IPS-NIHi7 (cell line): ENCODE results near the gene ATXN10.

Experiments used
- DNase-seq: peaks from one replicate; pipeline ENCODE4 v3.0.0; 2012; ENCODE audit warnings: mixed read lengths; ENCODE audit errors: extremely low spot score

Gene ATXN10

GRCh38 chr22:45857519-45857918, 185.9 kb downstream of the ATXN10 start:
- DNase-seq = no peak

GRCh38 chr22:45859231-45860161, 187.9 kb downstream of the ATXN10 start:
- no peak for DNase-seq

- DNase-seq = no peak
Observed at GRCh38 chr22:45860201-45860600, 188.6 kb downstream of the ATXN10 start.

GRCh38 chr22:45861259-45861658, 189.6 kb downstream of the ATXN10 start:
- no peak for DNase-seq

- DNase-seq = peak; percentile 81
Observed at GRCh38 chr22:45863981-45864751, 192.5 kb downstream of the ATXN10 start.

GRCh38 chr22:45864959-45865476, 193.4 kb downstream of the ATXN10 start:
- DNase-seq = no peak

GRCh38 chr22:45865561-45866125, 194.0 kb downstream of the ATXN10 start:
- DNase-seq = no peak

- DNase-seq = no peak
Observed at GRCh38 chr22:45866126-45866645, 194.6 kb downstream of the ATXN10 start.

GRCh38 chr22:45866646-45867117, 195.0 kb downstream of the ATXN10 start:
- DNase-seq = no peak

- peak; percentile 70 for DNase-seq
Observed at GRCh38 chr22:45867118-45867905, 195.7 kb downstream of the ATXN10 start.

- no peak for DNase-seq
Observed at GRCh38 chr22:45867906-45868555, 196.4 kb downstream of the ATXN10 start.

GRCh38 chr22:45868571-45869339, 197.1 kb downstream of the ATXN10 start:
- no peak for DNase-seq

- no peak for DNase-seq
Observed at GRCh38 chr22:45869340-45869847, 197.8 kb downstream of the ATXN10 start.

- no peak for DNase-seq
Observed at GRCh38 chr22:45870011-45870410, 198.4 kb downstream of the ATXN10 start.

GRCh38 chr22:45871721-45872120, 200.1 kb downstream of the ATXN10 start:
- no peak for DNase-seq

GRCh38 chr22:45872659-45873263, 201.1 kb downstream of the ATXN10 start:
- no peak for DNase-seq

GRCh38 chr22:45876136-45877035, 204.8 kb downstream of the ATXN10 start:
- DNase-seq = no peak

- DNase-seq = no peak
Observed at GRCh38 chr22:45877036-45877380, 205.4 kb downstream of the ATXN10 start.
